Activated B cell treated with CpG ODN at 0.5 μM for 24 hours (primary cell): Measurements from ENCODE around the gene C1orf105. TPM values are rescaled to one million over a fixed set of nuclear protein-coding genes. Genes with fewer than 3 reads are reported as not detected.

Source experiments
- ATAC-seq: fragments of 200-7000 bp; cut with Tn5 transposase; one replicate; pipeline ENCODE4 v1.10.0; 2021; ENCODE audit warnings: low read depth, mild to moderate bottlenecking, moderate library complexity
- CTCF ChIA-PET: fragments of 350-600 bp; sonication (Branson Sonifier 250); formaldehyde crosslinking; loops from one replicate; lab custom pipeline; 2021; ENCODE audit warnings: antibody characterized with exemption; lab: Charles Lee
- POLR2A ChIA-PET: fragments of 350-600 bp; sonication (Branson Sonifier 250); formaldehyde crosslinking; loops from one replicate; lab custom pipeline; 2021; ENCODE audit warnings: antibody characterized with exemption; lab: Charles Lee
- DNase-seq: peaks from one replicate; pipeline ENCODE4 v3.0.0; 2022
- H3K27ac Mint-ChIP-seq: one replicate; pipeline ENCODE4 v1.8.0; 2020; ENCODE audit warnings: mixed read lengths
- H3K27me3 Mint-ChIP-seq: one replicate; pipeline ENCODE4 v1.8.0; 2021; ENCODE audit warnings: mixed read lengths
- H3K36me3 Mint-ChIP-seq: one replicate; pipeline ENCODE4 v1.8.0; 2021; ENCODE audit warnings: low read depth, mixed read lengths
- H3K4me1 Mint-ChIP-seq: one replicate; pipeline ENCODE4 v1.8.0; 2021; ENCODE audit warnings: mixed read lengths
- H3K4me3 Mint-ChIP-seq: one replicate; pipeline ENCODE4 v1.8.0; 2020; ENCODE audit warnings: mild to moderate bottlenecking, mixed read lengths
- H3K9me3 Mint-ChIP-seq: one replicate; pipeline ENCODE4 v1.8.0; 2020; ENCODE audit warnings: mixed read lengths
- CTCF ChIP-seq: fragments of 200-600 bp; IDR thresholded peaks from one replicate; pipeline ENCODE4 v1.8.0; 2022; ENCODE audit warnings: antibody characterized with exemption, mild to moderate bottlenecking
- intact Hi-C: fragments of 100-400 bp; cut with micrococcal nuclease; formaldehyde crosslinking; loops from one replicate; pipeline ENCODE4 v1.15.1; 2024
- total RNA-seq: library from RNA; stranded (reverse); gene quantifications from 2 replicates; pipeline ENCODE4 v1.2.3, GENCODE V29; 2022

Gene C1orf105
- total RNA-seq, 1 donor from 2014 or later: not detected

DNA sequence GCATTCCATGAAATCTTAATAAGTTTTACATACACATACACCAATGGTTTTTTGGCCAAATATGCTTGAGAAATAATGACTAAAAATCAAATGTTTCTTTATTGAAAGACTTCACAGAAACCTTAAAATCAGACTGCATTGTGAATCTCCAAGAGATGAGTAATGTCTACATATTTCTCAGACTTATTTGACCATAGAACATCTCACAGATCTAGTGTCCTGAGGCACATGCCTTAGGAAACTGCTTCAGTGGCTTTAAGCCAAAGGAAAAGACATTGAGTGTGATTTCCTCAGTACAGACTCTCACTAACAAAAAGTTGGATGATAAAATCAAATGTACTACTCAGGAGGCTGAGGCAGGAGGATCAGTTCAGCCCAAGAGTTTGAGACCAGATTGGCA is 6.2 kb upstream of the C1orf105 start:
- Mint-ChIP-seq H3K9me3 (no peaks in the 10 kb centered on the region), H3K27ac (no peak overlapping the region), H3K4me3 (no peak overlapping the region), H3K4me1 (no peaks in the 10 kb centered on the region), H3K36me3 (no peaks in the 10 kb centered on the region), H3K27me3 (no peaks in the 10 kb centered on the region)
- intact Hi-C loops: no loop called here
- CTCF ChIA-PET: no interaction called here
- ATAC-seq (no peak), DNase-seq (no peak)
- POLR2A ChIA-PET: no interaction called here
- TF ChIP-seq CTCF: no peak

DNA sequence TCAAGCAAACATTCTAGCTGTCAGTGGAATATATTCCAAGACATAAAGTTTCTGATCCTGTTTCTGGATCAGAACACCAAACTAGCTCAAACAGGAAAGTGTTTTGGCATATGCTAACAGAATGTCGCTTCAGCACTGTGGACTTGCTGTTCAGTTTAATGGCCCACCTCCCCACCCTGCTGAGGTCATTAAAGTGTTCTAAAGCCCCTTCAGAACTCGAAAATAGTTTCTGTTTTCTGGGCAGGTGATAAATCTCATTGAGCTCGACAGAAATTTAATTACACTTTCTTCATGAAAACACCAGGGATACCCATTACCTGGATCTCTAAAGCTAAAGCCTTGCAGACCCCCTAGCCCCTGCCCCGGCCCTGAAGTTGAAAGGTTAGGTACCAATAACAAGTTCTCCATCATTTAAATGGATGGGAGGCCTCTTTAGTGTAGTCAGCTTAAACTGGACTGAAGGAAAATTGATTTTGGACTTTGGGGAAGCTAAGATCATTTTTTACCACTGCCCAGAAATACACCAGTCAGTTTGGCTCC is 3.9 kb upstream of the C1orf105 start:
- Mint-ChIP-seq H3K9me3 (no peaks in the 10 kb centered on the region), H3K4me1 (no peaks in the 10 kb centered on the region), H3K4me3 (no peak overlapping the region), H3K36me3 (no peaks in the 10 kb centered on the region), H3K27ac (no peak overlapping the region), H3K27me3 (no peaks in the 10 kb centered on the region)
- intact Hi-C loops: no loop called here
- no peak for DNase-seq
- CTCF ChIA-PET: interaction anchor here (1.0 to 1.1 kb wide), 2 partner anchors 12 to 414 kb away, joined by 4 to 6 read pairs; no protein-coding TSS in a partner anchor
- TF ChIP-seq CTCF: no peak
- POLR2A ChIA-PET: no interaction called here
- ATAC-seq: no peak

- Mint-ChIP-seq H3K9me3 (no peaks in the 10 kb centered on the region), H3K27me3 (no peaks in the 10 kb centered on the region), H3K4me3 (no peak overlapping the region), H3K27ac (no peak overlapping the region), H3K4me1 (no peaks in the 10 kb centered on the region), H3K36me3 (no peaks in the 10 kb centered on the region)
- intact Hi-C loops: no loop called here
- no peak for TF ChIP-seq CTCF
- ChIA-PET POLR2A (no interaction called here), CTCF (interaction anchor here (1.0 kb wide), 1 partner anchor 415 kb away, joined by 3 read pairs; no protein-coding TSS in a partner anchor)
- ATAC-seq (no peak), DNase-seq (no peak)
These were observed 2.9 kb upstream of the C1orf105 start for GRCh38 chr1:172417557-172417956.

DNA sequence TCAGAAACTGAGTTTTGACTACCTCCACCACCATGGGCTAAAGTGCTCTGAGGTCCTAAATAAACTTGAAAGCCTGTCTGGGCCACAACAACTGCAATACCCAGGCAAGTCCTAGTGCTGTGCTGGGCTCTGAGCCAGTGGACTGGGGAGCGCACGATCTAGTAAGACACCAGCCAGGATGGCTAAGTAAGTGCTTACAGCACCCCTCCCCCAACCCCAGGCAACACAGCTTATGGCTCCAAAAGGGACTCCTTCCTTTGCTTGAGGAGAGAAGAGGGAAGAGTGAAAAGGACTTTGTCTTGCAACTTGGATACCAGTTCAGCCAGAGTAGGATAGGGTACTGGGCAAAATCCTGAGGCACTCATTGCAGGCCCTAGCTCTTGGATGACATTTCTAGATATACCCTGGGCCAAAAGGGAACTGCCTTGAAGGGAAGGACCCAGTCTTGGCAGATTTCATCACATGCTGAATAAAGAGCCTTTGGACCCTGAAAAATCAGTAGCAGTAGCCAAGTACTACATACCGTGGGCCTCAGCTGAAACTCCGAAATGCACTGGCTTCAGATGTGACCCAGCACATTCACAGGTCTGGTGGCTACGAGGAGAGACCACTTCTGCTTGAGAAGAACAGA is 1.6 kb downstream of the C1orf105 start:
- CTCF ChIA-PET: interaction anchor here (1.3 kb wide), 1 partner anchor 420 kb away, joined by 3 read pairs; no protein-coding TSS in a partner anchor
- ATAC-seq: no peak
- no peak for TF ChIP-seq CTCF
- intact Hi-C loops: no loop called here
- DNase-seq: no peak
- no peaks in the 10 kb centered on the region for H3K27me3 Mint-ChIP-seq
- no peak overlapping the region for H3K4me3 Mint-ChIP-seq
- H3K27ac Mint-ChIP-seq: no peak overlapping the region
- H3K9me3 Mint-ChIP-seq: no peaks in the 10 kb centered on the region
- POLR2A ChIA-PET: no interaction called here
- no peaks in the 10 kb centered on the region for H3K4me1 Mint-ChIP-seq
- no peaks in the 10 kb centered on the region for H3K36me3 Mint-ChIP-seq

- POLR2A ChIA-PET: no interaction called here
- H3K4me1 Mint-ChIP-seq: no peaks in the 10 kb centered on the region
- CTCF ChIA-PET: no interaction called here
These were observed 2.9 kb downstream of the C1orf105 start for GRCh38 chr1:172423336-172423735.

More at GRCh38 chr1:172423336-172423735, 2.9 kb downstream of the C1orf105 start:
- DNase-seq (no peak), ATAC-seq (no peak)
- no peak overlapping the region for H3K4me3 Mint-ChIP-seq
- intact Hi-C loops: no loop called here
- H3K27ac Mint-ChIP-seq: no peak overlapping the region
- H3K27me3 Mint-ChIP-seq: no peaks in the 10 kb centered on the region
- no peak for TF ChIP-seq CTCF
- no peaks in the 10 kb centered on the region for H3K36me3 Mint-ChIP-seq
- no peaks in the 10 kb centered on the region for H3K9me3 Mint-ChIP-seq
